Breast epithelium (tissue), 3 donors: ENCODE data around the gene PTPRG.

Experiments
- POLR2A ChIP-seq: fragments of 450-650 bp; IDR thresholded peaks from one replicate; pipeline ENCODE4 v1.6.1; 2016; ENCODE audit warnings: antibody characterized with exemption, mild to moderate bottlenecking, moderate library complexity
- POLR2AphosphoS5 ChIP-seq, 3 donors: sonication (generic); formaldehyde crosslinking; IDR thresholded peaks; one replicate each; pipeline ENCODE4 v1.6.1; 2017; ENCODE audit warnings: antibody characterized with exemption in 3 of 3
- TF ChIP-seq, protein P1 (sequence below), 3 donors: fragments of 450-650 bp; IDR thresholded peaks; one replicate each; pipeline ENCODE4 v1.5.1; 2016 to 2017; ENCODE audit warnings: antibody characterized with exemption in 3 of 3, mild to moderate bottlenecking in 3 of 3, moderate library complexity in 3 of 3

- no peak for TF ChIP-seq POLR2AphosphoS5 (IDR thresholded peaks at IDR 0.05)
- TF ChIP-seq, protein P1, sequence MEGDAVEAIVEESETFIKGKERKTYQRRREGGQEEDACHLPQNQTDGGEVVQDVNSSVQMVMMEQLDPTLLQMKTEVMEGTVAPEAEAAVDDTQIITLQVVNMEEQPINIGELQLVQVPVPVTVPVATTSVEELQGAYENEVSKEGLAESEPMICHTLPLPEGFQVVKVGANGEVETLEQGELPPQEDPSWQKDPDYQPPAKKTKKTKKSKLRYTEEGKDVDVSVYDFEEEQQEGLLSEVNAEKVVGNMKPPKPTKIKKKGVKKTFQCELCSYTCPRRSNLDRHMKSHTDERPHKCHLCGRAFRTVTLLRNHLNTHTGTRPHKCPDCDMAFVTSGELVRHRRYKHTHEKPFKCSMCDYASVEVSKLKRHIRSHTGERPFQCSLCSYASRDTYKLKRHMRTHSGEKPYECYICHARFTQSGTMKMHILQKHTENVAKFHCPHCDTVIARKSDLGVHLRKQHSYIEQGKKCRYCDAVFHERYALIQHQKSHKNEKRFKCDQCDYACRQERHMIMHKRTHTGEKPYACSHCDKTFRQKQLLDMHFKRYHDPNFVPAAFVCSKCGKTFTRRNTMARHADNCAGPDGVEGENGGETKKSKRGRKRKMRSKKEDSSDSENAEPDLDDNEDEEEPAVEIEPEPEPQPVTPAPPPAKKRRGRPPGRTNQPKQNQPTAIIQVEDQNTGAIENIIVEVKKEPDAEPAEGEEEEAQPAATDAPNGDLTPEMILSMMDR (IDR thresholded peaks at IDR 0.05): no peak
- no peak for TF ChIP-seq POLR2A
These were observed 247.6 kb downstream of the PTPRG start for GRCh38 chr3:61808999-61809398.
